Suprapubic skin (tissue), 3 donors: ENCODE data around the gene IGF2BP2.

Experiments
- CTCF ChIP-seq, 2 donors: fragments of 200-600 bp in 1 of 2; fragments of 450-650 bp in 1 of 2; sonication (generic) in 1 of 2; IDR thresholded peaks; one replicate each; pipeline ENCODE4 v1.5.1; 2016 to 2019; ENCODE audit warnings: antibody characterized with exemption in 2 of 2, mild to moderate bottlenecking in 1 of 2, moderate library complexity in 1 of 2
- POLR2AphosphoS5 ChIP-seq, 3 donors: sonication (generic); formaldehyde crosslinking; IDR thresholded peaks; one replicate each; pipeline ENCODE4 v1.6.1; 2017; ENCODE audit warnings: antibody characterized with exemption in 3 of 3

GRCh38 chr3:185756477-185756876 is 68.4 kb downstream of the IGF2BP2 start:
- TF ChIP-seq CTCF (IDR thresholded peaks at IDR 0.05), result no peak
- no peak for TF ChIP-seq POLR2AphosphoS5 (IDR thresholded peaks at IDR 0.05)
